SK-N-DZ (cell line): ENCODE results near the gene SMAD1.
"Not testable (repeated sequence)": the region's sequence is repeated elsewhere in the genome, so short reads cannot be mapped to it uniquely, and the experiment has no call there.

Experiments used
- DNase-seq: peaks from one replicate; pipeline ENCODE4 v3.0.0-alpha.2; 2015; ENCODE audit warnings: low spot score

The SMAD1 gene

GRCh38 chr4:145525291-145525740 lies 43.7 kb downstream of the SMAD1 start:
- DNase-seq = peak; percentile 18

- DNase-seq = no peak
These were observed 46.1 kb downstream of the SMAD1 start for GRCh38 chr4:145527773-145528172.

GRCh38 chr4:145528601-145529000 lies 46.9 kb downstream of the SMAD1 start:
- no peak for DNase-seq

GRCh38 chr4:145530189-145530588 lies 48.5 kb downstream of the SMAD1 start:
- no peak for DNase-seq

- DNase-seq = no peak
These were observed 49.0 kb downstream of the SMAD1 start for GRCh38 chr4:145530662-145531061.

- DNase-seq = no peak
These were observed 49.6 kb downstream of the SMAD1 start for GRCh38 chr4:145531223-145531622.

GRCh38 chr4:145531859-145532258 lies 50.2 kb downstream of the SMAD1 start:
- no peak for DNase-seq

- no peak for DNase-seq
These were observed 51.3 kb downstream of the SMAD1 start for GRCh38 chr4:145533001-145533400.

GRCh38 chr4:145533415-145533814 lies 51.8 kb downstream of the SMAD1 start:
- DNase-seq = not testable (repeated sequence)

- no peak for DNase-seq
These were observed 52.3 kb downstream of the SMAD1 start for GRCh38 chr4:145533961-145534360.

GRCh38 chr4:145535202-145535601 lies 53.5 kb downstream of the SMAD1 start:
- DNase-seq = no peak

- no peak for DNase-seq
These were observed 54.4 kb downstream of the SMAD1 start for GRCh38 chr4:145536044-145536443.

GRCh38 chr4:145538596-145538995 lies 56.9 kb downstream of the SMAD1 start:
- peak; percentile 2 for DNase-seq

GRCh38 chr4:145539671-145540070 lies 58.0 kb downstream of the SMAD1 start:
- DNase-seq = no peak

GRCh38 chr4:145540235-145540634 lies 58.6 kb downstream of the SMAD1 start:
- no peak for DNase-seq

- DNase-seq = no peak
These were observed 59.7 kb downstream of the SMAD1 start for GRCh38 chr4:145541346-145541745.

- no peak for DNase-seq
These were observed 63.4 kb downstream of the SMAD1 start for GRCh38 chr4:145545031-145545430.

GRCh38 chr4:145545538-145546174 lies 64.0 kb downstream of the SMAD1 start:
- no peak for DNase-seq

- DNase-seq = no peak
These were observed 64.7 kb downstream of the SMAD1 start for GRCh38 chr4:145546175-145546915.

GRCh38 chr4:145551660-145552059 lies 70.0 kb downstream of the SMAD1 start:
- no peak for DNase-seq

GRCh38 chr4:145552181-145552822 lies 70.6 kb downstream of the SMAD1 start:
- no peak for DNase-seq

GRCh38 chr4:145553375-145553774 lies 71.7 kb downstream of the SMAD1 start:
- DNase-seq = no peak

- no peak for DNase-seq
These were observed 73.0 kb downstream of the SMAD1 start for GRCh38 chr4:145554691-145555090.
